GM12874 (cell line): Measurements from ENCODE around the gene KCNA3.

Source experiments
- TF ChIP-seq, protein P1 (sequence below): IDR thresholded peaks from 2 replicates; pipeline ENCODE4 v1.5.1; 2011; ENCODE audit warnings: low read depth, mild to moderate bottlenecking, control low read depth, low read length, moderate library complexity; ENCODE audit not compliant: insufficient read depth

Gene KCNA3

DNA sequence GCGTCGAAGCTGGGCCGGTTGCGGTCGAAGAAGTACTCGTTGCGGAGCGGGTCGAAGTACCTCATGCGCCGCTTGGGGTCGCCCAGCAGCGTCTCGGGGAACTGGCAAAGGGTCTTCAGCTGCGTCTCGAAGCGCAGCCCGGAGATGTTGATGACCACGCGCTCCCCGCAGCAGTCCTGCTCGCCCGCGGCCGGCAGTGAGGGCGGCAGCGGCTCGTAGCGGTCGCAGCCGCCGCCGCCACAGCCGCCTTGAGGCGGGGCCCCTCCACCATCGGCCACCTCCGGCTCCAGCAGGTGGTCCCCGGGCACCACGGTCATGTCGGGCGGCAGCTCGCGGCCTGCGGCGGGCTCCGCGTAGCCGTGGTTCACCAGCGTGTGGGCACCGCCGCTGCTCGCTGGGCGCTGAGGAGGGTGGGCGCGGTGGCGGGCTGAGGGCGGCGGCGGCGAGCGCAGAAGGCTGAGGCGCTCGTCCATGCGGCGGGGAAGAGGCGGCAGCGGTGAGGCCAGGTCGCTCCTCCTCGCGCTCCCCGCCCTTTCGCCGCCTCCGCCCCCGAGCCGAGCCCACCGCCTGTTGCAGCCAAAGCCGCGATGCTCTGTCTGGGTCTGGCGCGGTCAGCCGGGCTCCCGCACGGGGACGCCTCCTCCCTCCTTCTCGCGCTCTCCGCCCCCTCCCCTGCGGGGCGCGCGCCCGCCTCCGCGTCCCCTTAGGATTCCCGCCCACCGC is at the start of gene KCNA3:
Gene KCNA3, minus strand, starts transcription at position 604 of the 723 bp plus-strand sequence. Its CDS starts 131 bp downstream, at position 473.
- TF ChIP-seq, protein P1, sequence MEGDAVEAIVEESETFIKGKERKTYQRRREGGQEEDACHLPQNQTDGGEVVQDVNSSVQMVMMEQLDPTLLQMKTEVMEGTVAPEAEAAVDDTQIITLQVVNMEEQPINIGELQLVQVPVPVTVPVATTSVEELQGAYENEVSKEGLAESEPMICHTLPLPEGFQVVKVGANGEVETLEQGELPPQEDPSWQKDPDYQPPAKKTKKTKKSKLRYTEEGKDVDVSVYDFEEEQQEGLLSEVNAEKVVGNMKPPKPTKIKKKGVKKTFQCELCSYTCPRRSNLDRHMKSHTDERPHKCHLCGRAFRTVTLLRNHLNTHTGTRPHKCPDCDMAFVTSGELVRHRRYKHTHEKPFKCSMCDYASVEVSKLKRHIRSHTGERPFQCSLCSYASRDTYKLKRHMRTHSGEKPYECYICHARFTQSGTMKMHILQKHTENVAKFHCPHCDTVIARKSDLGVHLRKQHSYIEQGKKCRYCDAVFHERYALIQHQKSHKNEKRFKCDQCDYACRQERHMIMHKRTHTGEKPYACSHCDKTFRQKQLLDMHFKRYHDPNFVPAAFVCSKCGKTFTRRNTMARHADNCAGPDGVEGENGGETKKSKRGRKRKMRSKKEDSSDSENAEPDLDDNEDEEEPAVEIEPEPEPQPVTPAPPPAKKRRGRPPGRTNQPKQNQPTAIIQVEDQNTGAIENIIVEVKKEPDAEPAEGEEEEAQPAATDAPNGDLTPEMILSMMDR, result 0 out of 2 replicates have a peak, but pooled peaks have one; percentile 7

DNA sequence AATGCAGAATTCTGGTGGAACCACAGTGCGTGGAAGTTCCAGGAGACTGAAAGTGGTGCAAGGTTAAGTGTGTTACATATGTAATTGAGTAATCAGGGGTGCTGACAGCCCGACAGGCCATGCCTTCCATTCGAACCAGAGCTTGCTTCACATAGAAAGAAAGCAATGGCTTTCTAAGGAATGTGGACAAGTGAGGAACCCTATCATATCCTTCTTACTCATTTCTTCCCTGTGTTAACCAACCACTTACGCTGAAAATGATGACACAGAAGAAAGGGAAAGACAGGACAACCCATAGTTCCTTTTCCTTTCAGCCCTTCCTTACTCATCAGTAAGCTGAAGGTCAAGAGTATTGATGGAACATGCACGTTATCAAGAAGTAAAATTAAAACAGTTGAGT is 48.1 kb upstream of the KCNA3 start:
- TF ChIP-seq, protein P1, result no peak

GRCh38 chr1:110719908-110720307 is 45.2 kb upstream of the KCNA3 start:
- TF ChIP-seq, protein P1, result no peak

DNA sequence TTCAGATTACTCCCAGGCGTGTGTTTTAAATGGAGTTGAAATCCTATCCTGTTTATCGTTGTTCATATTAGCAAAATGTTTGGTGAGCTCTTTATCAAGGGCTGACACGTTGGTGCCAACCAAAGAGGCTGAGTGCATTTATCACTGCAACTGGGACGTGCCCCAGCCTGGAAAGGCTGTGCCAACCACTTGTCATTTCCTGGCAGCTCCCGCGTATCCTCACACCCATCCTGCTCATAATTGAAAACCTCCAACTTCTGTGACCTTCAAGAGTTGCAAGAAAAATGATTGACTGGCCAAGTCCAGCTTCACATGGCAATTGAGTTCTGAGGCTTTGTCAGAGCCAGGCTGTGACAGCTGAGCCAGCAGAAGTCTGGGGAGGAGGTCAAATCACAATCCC is 43.7 kb upstream of the KCNA3 start:
- TF ChIP-seq, protein P1, result no peak

DNA sequence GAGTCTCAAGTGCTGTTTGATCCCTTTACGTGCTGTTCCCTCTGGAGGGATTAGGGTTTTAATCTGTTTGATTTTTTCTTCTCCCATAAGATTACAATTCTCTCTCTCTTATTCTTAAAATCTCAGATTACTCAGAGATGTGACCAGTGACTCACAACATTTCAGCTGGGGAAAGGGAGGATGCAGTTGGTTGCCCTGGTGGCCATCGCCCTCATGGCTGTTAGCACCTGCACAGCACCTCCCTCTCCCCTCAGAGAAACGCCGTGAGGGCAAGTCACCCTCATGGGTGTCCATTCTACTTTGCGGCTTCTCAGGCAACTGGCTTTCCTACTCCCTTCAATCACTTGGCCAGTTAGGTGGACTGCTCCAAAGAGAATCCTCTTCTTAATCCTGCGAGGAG is 42.4 kb upstream of the KCNA3 start:
- TF ChIP-seq, protein P1, result no peak

DNA sequence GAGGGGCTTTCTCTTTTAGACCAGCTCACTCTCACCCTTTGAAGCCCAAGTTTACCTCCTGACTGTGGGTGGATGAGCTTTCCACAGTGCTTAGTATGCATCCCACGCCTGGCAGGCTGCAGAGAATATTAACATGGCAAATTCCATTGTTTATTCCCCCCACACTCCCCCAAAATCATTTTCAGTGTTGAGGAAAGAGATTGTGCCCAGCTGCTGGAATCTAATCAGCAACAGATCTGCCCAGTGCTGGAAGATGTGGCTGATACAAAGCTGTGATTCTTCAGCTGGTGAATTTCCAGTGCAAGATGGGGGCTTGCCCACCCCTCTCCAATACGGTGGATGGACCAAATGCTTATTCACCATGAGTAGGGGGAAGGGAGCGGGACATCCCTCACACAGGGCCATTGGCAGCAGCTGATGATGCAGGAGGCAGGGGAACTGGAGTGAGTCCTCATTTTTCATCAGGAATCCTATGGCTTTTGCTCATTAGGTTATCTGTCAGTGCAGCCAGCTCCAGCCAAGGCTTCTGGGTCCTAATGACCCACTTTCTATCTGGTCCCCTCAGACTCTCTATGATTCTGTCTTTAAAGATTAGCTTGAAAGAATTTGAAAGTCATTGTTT is 39.7 kb upstream of the KCNA3 start:
- TF ChIP-seq, protein P1, result no peak

- TF ChIP-seq, protein P1, result no peak
Observed at GRCh38 chr1:110713221-110713620, 38.5 kb upstream of the KCNA3 start.
